Stimulated activated CD4-positive, alpha-beta T cell treated with anti-CD3 and anti-CD28 coated beads, Interleukin-2, amount 100 ng/mL, for 48 hours (primary cell): ENCODE measurements around the gene SZRD1.
A peak's percentile ranks its signal among the peaks of the same experiment; 100 is the strongest.
"Not testable (repeated sequence)": the region's sequence is repeated elsewhere in the genome, so short reads cannot be mapped to it uniquely, and the experiment has no call there.

Experiments used
- DNase-seq, 2 donors: peaks; one replicate each; pipeline ENCODE4 v3.0.0-alpha.2; 2020

SZRD1 gene, protein sequence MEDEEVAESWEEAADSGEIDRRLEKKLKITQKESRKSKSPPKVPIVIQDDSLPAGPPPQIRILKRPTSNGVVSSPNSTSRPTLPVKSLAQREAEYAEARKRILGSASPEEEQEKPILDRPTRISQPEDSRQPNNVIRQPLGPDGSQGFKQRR

DNA sequence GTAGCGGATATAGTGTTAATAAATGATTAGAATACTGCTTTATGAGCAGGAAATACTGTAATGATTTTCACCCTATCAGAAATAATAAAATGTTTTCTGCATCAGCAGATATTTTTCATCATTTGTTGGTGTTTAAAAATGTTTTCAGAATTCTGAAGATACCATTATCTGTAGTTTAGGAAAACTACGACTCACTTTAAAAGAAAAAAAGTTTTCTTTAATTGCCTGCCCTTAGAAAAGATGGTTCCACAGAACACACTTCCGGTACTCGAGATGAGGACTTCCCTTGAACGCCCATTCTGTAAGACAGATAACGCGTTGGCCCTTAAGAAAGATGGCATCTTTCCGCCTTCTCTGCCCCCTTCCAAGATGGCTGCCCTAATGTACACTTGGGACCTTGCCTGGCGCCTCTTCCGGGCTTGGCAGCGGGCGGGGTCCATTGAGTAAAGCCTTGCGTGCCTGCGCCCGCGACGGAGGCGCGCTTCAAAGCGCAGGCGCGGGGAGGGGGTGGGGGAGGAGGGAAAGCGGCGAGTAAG lies at the start of gene SZRD1:
Gene SZRD1, plus strand, starts transcription at position 521 of the 536 bp plus-strand sequence. CDS start 16 bp downstream, outside the sequence.
- peak; percentile 87 to 90 for DNase-seq

DNA sequence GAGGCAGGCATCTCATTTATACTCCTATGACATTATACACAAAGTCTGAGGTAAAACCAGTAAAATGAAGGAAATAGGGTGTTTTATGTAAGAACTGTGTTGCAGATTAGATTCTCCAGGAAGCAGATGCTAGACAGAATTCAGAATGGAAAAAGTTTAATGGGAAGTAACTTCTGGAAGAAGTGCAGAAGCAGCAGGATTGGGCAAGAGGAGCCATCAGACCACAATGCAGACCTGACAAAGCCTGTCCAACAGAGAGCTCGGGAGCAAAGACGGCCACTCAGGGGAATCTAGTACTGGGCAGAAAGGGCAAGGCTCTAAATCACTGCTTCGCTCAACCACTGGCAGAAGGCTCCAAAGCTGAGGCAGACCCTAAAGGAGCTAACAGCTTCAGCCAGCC lies 48.5 kb upstream of the SZRD1 start:
- no peak for DNase-seq

DNA sequence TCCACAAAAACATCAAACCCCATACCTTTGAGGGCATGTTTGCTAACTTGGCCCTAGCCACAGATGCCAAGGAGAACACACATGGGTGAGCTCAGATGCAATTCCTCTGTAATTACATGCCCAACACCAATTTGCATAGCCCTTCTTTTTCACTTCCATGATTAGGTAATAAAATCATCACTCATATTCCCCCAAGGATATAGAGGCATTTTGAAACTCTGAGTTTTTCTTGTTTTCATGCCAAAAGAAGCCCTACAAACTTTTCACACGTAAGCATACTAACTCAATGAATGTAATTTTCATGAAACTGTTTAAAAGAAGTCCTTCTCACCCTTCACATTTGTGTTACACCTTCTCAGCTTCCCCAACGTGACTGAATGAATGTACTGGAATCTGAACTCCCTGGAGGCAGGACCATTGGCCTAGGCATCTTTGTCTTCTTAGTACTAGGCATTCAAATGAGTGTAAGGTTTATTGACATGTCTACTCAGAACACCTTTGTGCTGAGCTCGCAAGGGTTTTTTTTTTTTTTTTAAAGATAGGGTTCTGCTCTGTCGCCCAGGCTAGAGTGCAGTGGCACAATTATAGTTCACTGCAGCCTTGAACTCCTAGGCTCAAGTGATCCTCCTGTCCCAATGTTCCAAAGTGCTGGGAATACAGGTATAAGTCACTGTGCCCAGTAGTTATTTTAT lies 45.7 kb upstream of the SZRD1 start:
- DNase-seq, result no peak

- no peak for DNase-seq
Measured at GRCh38 chr1:16324456-16324890, 42.6 kb upstream of the SZRD1 start.

GRCh38 chr1:16326833-16327404 lies 40.1 kb upstream of the SZRD1 start:
- DNase-seq, result no peak

DNA sequence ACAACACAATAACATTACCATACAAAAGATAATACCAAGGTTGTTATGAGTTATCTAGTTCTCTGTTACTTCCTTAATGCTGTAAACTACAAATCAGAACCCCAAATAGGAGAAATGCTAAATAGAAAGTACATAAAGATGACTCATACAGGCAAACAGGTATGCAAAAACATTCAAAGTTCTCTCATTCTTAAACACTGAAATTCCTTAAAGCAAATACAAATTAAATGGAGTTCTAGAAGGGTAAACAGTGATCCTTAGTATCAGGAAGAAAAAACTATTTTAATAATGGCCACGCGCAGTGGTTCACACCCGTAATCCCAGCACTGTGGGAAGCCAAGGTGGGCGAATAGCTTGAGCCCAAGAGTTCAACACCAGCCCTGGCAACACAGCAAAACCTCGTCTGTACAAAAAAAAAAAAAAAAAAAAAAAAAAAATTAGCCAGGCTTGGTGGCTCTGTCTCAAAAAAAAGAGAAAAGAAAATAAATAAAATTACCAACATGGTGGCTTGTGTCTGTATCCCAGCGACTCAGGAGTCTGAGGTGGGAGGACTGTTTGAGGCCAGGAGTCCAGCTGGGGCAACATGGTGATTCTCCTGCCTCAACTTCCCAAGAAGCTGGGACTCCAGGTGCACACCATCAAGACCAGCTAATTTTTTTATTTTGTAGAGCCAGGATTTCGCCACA lies 32.2 kb upstream of the SZRD1 start:
- DNase-seq, result no peak

DNA sequence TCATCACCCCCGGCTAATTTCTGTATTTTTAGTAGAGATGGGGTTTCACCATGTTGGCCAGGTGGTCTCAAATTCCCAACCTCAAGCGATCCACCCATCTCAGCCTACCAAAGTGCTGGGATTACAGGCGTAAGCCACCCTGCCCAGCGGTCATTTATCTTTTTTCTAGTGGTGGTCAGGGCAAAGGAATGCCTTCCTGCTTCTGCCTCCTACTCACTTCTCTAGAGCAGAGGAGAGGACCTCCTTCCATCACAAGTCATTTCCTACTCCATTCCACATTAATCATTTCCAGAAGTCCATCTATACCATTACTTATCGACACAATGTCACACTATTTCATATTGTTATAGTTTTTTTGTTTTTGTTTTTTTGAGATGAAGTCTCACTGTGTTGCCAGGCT lies 28.1 kb upstream of the SZRD1 start:
- DNase-seq, result no peak

DNA sequence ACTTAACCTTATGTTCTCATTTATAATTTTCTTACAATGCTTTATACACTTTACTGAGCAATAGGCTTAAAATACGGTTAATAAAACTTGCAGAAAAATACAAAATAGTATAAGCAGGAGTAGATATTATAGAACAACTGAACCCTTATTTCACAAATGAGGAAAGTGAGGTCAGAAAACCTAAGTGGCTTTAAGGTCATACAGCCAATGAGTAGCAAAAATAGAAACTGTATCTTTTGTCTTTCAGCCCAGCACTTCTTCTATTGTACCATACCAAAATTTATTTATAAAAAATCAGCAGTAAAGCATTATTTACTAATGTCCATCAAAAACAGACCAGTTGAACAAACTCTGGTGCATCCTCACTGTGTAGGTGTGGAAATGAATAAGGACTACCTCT lies 26.4 kb upstream of the SZRD1 start:
- DNase-seq, result no peak

GRCh38 chr1:16342331-16343062 lies 24.5 kb upstream of the SZRD1 start:
- no peak for DNase-seq

GRCh38 chr1:16343276-16343675 lies 23.8 kb upstream of the SZRD1 start:
- DNase-seq, result not testable (repeated sequence)

- DNase-seq, result no peak
Measured at GRCh38 chr1:16348414-16349182, 18.4 kb upstream of the SZRD1 start.

GRCh38 chr1:16349847-16350406 lies 17.1 kb upstream of the SZRD1 start:
- DNase-seq, result no peak

DNA sequence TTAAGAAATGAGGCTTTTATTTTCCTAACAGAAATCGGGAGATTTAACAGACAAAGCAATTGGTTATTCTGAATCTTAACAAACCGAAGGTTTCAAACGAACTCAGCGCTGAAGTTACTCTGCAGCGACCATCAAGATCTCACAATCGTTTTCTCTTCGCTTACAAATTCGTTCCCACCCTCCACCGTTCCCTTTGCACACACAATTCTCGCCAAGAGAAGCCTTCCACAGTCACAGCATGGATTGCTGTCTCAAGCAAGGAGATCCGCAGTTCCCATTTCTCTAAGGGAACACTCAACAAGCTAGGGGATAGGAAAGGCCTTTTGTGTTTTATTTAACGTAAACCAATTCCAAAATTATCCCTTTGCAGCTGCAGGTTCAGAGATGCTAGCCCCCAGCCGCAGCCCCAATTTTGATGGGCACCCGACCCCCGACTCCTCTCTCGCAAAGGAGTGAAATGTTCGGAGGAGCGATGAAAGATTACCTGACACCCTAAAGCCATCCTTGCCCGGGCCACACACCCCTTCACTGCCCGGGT lies 15.5 kb upstream of the SZRD1 start:
- DNase-seq, result no peak

DNA sequence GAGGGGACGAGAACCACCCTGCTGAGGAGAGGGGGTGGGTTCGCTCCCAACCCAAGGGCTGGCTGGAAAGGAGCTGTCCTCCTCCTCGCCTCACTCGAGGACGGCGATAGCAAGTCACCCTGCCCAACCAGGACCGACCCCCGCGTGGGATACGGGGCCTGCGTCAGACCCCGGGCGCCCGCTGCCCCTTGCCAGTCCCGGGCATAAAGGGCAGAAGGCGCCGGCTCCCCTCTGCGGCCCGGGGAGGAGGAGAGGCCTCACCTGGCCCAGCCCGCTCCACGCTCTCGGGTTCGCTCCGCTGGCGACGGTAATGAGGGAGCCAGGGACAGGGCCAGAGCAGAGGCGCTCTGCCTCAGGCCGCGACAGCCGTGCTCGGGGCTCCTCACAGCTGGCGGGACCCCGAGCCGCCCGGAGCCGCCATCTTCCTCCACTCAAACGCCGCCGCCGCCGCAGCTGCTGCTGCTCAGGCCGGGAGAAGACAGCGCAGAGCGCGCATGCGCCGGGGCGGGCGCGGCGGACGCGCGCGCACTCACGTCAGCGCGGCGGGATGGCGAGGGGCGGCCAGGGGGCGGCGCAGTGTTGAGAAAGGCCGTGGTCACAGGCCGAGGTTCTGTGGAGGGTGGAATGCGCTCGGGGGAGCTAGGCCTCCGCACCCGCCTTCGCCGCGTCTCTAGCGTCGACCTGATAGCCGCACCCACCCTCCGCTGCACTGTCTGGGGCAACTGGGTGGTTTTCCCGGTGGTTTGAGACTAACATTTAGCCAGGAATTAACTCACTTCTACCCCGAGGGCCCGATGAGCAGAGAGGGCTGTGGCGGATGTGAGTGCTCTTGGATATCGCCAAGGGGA lies 14.8 kb upstream of the SZRD1 start, which contains the start of gene FBXO42:
Gene FBXO42, minus strand, starts transcription at position 487 of the 848 bp plus-strand sequence. CDS start 37,062 bp downstream, outside the sequence.
- DNase-seq, result peak; percentile 89

GRCh38 chr1:16352842-16353535 lies 14.1 kb upstream of the SZRD1 start:
- DNase-seq, result no peak

- no peak for DNase-seq
Measured at GRCh38 chr1:16354619-16355018, 12.4 kb upstream of the SZRD1 start.

- DNase-seq, result no peak
Measured at GRCh38 chr1:16356867-16357266, 10.2 kb upstream of the SZRD1 start.

DNA sequence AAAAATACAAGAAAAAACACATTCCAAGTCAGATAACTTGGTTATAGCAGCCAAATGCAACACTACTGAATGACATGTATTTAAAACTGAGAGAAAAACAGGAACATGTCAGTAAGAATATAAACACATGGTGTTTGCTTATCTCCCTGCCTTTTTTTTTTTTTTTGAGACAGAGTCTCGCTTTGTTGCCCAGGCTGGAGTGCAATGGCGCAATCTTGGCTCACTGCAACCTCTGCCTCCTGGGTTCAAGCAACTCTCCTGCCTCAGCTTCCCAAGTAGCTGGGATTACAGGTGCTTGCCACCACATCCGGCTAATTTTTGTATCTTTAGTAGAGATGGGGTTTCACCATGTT lies 1.9 kb upstream of the SZRD1 start:
- DNase-seq, result not testable (repeated sequence)

- peak; percentile 77 to 79 for DNase-seq
Measured at GRCh38 chr1:16367258-16367967, 371 bp downstream of the SZRD1 start.
